GDM1 (cell line): Measurements from ENCODE around the gene LRRC47.
"Not testable (repeated sequence)": the region's sequence is repeated elsewhere in the genome, so short reads cannot be mapped to it uniquely, and the experiment has no call there.

Source experiments
- DNase-seq: peaks from one replicate; lab custom pipeline; 2025; lab: John Stamatoyannopoulos, UW

The LRRC47 gene

DNA sequence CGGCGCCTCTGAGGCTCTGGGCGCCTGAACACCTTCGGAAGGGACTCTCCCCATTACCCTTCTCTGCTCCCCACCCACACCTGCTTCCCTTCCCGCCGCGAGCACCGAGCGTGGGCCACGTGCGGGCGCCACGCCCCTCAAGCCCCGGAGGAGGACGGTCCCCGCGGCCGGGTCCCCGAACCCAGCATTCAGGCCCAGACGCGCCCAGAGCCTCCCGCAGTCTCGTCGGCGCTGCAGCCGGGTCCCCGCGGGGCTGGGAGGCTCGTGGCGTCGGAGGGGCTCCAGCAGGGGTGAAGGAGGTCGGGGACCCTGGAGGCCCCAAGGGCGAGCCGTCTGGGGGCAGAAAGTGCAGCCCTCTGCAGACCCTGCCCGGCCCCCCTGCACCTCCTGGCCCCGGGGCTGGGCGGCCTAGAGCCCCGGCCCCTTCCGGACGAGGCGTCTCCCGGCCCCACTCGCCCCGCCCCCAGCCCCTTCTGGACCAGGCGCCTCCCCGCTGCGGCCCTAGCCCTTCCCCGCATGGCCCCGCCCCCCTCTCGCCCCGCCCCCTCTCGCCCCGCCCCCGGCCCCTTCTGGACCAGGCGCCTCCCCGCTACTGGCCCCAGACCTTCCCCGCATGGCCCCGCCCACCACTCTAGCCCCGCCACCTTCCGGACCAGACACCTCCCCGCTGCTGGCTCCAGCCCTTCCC is 24.1 kb downstream of the LRRC47 start:
- peak; percentile 73 for DNase-seq

DNA sequence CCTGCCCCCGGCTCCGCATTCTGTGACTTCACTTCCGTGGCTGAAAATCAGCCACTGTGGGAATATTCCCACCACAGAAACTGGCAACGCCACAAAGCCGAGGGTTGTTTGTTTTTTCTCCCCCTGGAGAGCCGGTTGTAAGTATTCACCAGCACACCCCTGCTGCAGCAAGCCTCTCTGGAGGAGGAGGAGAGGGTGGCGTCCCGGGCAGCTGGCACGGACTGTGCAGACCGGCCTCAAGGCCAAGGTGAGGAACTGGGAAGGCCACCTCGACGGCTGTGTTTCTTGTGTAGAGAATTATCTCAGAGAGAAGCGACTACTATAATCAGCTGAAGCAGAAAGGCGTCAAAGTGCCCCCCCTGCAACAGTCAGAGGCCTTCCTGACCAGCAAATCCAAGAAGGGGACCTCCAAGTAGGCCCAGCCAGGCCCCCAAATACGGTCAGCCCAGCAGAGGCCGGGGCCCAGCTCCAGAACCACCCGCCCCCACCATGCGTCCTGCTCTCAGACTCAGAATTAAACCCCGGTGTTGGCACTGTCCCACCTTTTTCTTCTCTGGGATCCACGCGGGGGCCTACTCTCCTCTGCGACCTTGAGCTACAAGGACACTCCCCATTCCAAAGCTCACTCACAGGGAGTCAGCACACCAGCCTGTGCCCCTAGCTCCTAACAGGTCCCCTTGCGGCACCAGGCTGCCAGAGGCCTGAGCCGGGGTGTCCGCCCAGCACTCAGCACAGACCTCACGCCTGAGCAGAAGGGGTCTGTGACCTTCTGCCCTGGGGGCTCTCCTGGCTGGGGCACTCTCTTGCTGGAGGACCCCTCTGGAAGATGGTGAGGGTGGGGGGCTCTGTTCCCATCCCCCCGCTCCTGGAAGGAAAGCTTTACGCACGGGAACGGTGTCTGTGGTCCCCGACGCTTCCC is 24.9 kb downstream of the LRRC47 start:
- DNase-seq = no peak

DNA sequence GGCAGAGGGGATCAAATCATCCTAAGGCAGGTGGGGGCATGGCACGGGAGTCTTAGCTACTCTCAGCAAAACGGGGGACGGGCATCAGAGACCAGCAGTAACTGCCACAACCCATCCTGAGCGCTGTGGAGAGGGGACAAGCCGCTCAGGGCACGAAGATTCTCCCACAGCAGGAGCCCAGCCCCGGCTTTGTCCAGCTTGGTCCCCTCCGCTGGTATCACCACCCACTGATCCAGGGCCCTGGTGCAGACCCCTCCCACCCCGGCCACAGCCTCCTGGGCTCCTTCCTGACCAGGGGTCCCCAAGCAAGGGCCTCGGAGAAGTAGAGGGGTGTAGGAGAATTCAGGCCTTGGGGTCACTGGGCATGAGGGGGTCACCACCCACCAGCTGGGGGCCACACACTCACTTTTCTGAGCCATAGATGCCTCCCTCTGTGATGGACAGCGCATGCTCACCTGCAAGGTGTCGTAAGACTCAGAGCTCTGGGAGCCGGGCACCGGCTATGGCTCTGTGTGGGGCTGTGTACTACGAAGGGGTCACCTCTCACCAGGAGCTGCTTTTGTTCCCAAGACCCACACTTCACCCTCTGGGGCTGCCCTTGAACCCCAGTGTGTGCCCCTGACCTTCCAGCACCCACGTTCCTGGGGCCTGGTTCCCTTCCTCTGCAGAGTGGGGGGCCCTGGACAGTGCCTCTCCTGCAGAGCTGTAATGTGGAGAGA is 26.1 kb downstream of the LRRC47 start:
- no peak for DNase-seq

DNA sequence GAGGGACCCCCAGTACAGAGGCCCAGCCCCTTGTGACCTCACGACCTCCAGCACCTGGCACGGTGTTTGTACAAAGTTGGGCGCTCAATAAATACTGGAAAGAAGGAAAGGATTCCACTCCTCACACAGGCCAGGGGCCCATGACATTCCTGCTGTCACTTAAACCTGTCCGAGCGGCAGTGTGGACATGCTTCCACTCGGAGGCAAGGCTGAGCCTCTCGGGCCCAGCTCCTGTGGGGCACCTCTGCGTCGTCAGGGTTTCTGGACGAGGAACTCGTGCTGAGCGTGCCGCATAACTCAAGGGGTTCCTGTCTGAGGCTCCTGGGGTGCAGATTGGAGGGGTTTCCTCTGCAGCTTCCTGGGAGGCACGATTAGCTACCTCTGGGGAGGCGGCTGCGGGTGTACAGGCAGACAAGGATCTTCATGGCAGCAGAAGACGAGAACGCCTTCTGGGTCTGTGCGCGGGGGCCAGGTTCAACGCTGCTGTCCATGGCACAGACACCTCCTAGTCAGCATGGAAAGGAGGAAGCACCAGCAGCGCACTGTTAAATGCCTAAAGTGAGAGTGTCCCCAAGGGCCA is 27.4 kb downstream of the LRRC47 start:
- DNase-seq = no peak

DNA sequence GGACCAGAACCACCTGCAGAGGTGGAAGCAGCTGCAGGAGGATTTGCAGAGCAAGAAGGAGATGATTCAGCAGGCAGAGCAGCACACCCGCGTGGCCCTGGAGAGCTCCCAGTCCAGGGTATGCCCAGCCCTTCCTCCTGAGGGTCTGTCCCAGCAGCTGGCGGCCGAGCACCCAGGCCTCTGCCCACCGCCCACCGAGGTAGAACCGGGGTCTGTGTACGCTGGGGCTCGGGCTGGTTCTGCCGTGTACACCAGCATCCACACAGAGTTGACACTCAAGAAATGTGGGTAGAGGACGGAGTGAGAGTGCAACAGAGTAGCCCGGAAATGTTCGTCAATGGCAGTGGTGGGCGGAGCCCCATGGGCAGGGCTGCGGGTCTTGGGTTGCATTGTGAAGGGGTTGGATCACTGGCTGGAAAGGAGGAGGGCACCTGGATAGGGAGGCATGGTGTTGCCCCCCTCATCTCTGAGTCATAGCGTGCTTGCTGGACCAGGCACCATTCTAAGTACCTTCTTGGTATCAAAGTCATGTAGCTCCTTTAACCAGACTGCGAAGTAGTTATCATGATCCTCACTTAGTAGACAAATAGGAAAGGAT is 28.9 kb downstream of the LRRC47 start:
- no peak for DNase-seq

DNA sequence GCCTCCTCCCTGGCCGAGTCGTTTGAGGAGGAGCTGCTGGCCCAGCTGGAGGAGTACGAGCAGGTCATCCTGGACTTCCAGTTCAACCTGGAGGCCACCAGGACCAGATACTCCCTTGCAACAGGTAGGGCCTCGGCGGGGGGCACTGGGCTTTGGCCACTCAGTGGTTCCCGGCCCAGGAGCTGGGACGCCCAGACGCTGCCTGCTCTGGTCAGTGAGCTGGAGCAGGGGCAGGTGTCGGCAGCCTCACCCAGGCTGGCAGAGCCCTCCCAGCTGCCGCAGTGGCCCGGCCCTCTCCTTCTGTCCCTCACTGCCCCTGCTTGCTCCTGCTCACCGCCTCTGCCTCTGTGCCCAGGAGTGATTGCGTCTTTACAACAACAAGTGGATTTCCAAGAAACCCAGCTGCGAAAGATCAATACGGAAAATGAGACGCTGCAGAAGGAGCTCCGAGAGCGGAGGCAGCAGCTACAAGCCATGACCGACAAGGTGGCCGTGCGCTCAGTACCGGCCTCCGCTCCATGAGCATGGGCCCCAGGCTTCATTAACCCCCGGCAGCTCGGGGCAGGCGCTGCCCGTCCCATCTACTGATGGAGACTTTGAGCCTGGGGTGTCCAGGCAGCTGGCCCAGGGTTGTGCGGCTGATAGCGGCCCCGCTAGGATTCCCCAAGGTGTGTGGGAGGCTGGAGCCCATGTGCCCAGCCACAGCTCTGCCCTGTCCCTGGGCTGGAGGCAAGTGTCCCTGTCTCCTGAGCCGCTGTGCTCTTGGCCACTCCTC is 32.8 kb downstream of the LRRC47 start:
- no peak for DNase-seq

DNA sequence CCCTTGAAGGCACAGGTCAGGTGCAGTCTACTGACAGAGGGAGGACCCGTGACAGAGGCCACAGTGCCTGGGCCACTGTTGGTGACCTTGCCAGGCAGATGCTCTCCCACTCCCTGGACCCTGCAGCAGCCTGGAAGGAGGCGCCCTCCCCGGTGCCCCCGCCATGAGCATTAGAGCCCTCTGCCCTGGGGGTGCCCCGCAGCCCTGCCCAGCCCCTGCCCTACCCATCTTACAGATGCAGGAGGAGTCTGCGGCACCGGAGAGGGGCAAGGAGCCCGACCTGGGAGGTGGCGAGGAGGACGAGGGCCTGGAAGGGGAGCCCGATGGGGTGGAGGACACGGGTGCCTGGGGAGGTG is 33.4 kb downstream of the LRRC47 start:
- DNase-seq = no peak

DNA sequence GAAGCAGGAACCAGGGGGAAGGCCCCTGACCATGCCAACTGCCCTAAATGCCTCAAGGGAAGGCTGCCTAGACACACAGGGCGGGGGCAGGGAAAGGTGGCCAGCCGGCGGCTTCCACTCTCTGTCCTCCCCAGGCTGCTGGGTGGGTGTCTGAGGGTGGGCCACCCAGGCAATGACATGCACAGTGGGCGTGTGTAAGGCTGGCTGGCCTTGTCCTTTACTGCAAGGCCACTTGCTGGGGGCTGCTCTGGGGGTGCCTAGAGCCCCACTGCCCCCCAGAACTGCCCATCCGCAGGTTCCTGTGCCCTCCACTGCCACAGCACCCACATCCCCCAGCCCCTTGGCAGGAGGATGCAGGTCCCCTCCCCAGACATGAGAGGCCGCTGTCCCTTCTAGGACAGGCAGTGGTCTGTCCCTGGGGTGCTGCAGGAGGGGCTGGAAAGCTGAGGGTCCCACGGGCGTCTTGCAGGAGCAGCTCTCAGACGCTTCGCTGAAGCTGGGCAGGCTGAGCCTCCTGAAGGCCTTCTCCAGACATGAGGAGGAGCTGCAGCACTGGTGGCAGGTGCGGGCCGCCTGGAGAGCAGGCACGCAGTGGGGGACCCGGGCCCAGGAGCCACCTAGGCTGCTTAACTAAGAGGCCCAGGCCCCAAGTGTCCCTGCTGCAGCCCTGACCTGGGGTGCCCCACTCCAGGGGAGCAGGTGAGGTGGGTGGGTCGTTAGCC is 34.0 kb downstream of the LRRC47 start:
- no peak for DNase-seq

DNA sequence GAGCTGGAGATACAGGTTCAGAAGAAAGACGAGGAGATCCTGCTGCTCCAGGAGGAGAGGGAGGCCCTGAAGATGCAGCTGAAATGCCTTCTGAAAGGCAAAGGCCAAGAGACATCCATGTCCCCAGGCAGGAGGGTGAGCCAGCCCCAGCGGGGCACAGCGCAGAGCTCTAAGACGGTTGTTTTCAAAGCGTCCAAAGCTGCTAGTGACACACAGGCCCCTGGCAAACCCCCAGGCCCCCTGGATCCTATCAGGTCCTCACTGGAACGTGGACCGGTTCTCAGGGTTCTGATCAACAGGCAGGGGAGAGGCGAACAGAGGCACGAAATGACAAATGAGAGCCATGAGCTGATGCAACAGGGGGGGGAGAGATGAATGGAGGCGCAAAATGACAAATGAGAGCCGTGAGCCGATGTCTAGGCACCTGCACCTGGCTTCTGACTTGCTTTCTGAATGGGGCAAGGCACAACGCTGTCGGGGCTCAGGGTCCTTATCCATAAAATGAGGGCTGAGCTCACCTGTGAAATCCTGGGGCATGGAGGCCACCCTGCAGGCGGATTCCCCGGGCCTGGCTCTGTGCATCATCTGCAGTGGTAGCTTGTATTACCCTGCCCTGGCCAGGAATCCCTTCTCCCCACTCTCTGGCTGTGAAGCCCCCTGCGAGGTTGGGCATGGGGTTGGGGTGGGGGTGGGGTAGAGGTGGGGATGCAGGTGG is 34.8 kb downstream of the LRRC47 start:
- no peak for DNase-seq

DNA sequence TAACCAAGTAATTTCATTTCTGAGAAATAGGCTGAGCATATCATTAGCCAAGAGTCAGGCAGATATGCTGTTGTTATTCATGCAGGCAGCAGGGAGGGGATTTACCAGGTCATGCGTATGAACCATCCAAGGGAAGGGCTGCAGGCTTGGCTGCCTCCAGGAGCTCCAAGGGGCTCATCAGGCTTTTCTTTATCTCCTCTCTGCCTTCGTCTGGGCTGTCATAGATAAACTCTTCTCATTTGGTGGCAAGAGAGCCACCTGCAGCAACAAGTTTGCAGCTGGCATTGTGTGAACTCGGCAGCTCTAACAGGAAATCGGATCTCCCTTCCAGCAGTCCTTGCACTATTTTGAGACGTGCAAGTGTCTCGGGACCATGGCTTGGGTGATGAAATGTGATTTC is 36.5 kb downstream of the LRRC47 start:
- DNase-seq = no peak

DNA sequence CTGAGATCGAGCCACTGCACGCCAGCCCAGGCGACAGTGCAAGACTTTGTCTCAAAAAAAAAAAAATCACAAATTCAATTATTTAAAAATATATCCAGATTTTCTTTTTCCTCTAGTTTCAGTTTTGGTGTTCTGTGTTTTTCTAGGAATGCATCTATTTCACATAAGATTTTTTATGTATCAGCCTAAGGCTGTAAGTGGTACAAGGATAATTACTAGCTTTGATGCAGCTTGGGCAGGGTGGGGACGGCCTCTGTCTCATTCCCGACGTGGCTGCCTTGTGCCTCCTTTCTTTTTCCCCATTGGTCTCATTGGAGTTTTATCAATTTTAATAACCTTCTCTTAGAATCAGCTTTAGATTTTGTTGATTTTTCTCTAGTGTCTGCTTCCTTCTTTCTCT is 37.1 kb downstream of the LRRC47 start:
- no peak for DNase-seq

DNA sequence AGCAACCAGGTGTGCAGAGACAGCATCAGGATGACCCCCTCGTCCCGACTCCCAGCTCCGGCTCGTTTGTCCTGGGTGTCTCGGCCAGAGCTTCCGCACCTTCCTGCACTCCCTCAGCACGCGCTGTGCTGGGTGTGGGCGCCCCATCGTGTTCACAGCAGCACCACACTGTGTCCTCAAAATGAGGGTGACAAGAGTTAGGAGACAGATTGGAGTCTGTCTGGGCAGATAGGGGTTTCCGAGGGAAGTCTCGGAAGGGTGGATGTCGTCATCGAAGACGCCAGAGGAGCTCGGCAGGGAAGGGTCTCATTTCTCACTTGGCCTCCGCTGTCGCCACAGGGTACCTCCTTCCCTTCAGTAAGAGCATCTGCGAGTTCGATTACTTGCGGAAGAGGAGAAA is 39.9 kb downstream of the LRRC47 start:
- DNase-seq = no peak

DNA sequence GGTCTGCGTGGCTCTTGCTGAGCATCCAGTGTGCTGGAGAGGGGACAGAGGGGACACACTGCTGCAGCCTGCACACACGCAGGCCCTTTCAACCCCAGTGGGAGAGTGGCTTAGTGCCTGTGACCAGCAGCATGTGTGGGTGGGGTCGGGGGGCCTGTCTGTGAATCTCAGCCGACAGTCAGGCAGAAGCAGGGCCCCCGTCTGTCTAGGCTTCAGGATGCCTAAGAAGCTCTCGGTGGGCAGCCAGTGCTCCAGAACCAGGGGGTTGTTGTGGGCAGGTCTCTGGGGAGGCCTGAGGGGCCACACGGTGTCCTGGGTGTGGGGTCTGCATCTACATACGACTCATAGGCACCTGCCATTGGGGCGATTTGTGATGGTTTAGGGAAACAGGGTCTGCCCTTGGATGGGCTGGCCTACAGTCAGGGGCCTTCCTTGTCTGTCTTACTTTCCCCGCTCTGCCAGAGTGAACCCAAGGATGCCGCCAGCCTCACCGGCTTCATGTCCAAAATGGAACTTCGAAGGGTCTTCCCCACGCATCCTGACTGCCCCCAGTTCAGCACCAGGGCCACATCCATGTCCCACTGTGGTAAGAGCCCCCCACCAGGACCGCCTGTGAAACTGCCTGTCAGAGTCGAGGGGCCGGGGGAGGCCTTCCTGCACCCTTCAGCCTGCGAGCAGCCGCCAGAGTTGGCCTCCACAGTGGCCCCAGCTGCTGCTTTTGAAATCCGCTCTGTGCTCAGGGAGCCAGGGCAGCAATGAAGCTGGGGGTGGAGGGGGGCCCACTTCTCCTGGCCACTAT is 42.4 kb downstream of the LRRC47 start:
- DNase-seq = no peak

DNA sequence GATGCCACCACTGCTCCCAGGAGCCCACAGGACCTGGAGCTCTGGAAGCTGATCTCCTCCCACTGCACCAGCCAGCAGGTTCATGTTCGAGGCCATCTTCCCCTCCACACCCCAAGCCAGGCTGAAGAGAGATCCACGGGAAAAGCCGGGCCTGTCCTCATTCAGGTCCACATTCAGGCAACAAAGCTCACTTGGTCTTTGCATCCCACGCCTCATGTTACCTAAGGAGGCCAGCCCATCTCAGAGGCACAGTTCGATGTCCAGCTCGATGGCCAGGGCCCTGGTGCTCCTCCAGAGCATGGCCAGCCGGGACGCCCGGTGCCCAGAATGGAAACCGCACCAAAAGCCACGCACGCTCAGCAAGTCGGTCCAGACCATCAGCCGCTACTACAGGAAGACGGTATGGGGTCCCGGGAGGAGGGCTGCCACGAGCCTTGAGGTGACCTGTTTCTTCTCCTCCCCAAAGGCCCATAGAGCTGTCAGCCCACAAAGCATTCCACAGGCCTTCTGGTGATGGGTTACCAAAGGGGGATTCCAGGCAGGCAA is 43.8 kb downstream of the LRRC47 start, which contains the start of gene CCDC27:
Gene CCDC27 (plus strand): TSS at position 51 of the 546 bp plus-strand sequence. CDS start 32 bp downstream, at position 83.
- DNase-seq = no peak

DNA sequence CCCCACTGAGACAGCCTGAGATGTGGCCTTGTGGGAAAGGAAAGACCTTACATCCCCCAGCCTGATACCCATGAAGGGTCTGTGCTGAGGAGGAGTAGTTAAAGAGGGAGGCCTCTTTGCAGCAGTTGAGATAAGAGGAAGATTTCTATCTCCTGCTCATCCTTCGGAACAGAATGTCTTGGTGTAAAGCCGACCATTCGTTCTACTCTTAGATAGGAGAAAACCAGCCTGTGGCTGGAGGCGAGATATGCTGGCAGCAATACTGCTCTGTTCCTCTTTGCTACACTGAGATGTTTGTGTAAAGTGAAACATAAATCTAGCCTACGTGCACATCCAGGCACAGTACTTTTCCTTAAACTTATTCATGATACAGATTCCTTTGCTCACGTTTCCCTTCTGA is 45.6 kb downstream of the LRRC47 start:
- no peak for DNase-seq

DNA sequence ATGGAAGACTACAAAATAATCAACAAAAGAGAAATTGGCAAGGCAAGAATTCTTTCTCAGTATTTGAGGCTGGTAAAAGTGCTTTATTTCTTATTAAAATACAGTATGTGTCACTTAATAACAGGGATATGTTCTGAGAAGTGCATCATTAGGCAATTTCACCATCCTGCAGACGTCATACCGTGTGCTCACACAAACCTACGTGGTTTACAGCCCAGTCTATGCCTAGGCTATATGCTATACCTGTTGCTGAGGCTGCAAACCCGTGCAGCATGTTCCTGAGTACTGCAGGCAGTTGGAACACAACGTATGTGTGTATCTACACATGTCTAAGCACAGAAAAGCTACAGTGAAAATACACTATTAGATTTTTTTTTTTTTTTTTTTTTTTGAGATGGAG is 46.8 kb downstream of the LRRC47 start:
- no peak for DNase-seq

DNA sequence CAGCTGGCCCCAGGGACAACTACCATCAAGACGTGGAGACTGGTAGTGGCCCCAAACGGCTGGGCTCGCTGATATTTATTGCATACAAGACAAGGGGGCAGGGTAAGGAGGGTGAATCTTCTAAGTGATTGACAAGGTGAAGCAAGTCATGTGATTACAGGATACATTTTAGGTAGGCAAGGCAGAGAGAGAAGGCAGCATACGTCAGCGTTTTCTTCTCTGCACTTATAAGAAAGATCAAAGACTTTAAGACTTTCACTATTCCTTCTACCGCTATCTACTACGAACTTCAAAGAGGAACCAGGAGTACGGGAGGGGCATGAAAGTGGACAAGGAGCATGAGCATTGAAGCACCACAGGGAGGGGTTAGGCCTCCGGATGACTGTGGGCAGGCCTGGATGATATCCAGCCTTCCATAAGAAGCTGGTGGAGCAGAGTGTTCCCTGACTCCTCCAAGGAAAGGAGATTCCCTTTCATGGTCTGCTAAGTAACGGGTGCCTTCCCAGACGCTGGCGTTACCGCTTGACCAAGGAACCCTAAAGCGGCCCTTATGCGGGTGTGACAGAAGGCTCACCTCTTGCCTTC is 47.9 kb downstream of the LRRC47 start:
- not testable (repeated sequence) for DNase-seq

DNA sequence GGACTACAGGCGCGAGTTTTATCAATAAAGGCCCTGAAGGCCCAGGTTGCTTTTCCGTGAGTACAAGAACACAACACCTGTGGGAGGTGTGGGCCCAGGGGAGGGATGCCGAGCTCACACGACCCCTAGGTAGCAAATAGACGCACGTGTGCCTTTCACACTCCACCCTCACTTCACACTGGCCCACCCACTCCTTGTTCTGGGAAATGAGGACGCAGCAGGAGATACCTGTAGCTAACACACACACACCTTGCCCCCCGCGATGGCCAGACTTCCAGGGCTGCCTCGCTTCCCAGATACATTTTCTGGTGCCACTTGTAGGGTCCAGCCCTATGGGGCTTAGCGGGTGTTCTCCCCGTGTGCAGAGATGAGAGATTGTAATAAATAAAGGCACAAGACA is 48.4 kb downstream of the LRRC47 start:
- no peak for DNase-seq
